Memory B cell (primary cell): ENCODE results near the gene ARL16.

Experiments
- ATAC-seq: fragments of 150-1000 bp; cut with Tn5 transposase; 2 replicates; pipeline ENCODE4 v1.10.0; 2021; ENCODE audit warnings: low read depth, mild to moderate bottlenecking, moderate library complexity
- DNase-seq, 2 donors: peaks; one replicate each; pipeline ENCODE4 v3.0.0; 2022; ENCODE audit warnings: low spot score in 2 of 2
- H3K27ac Mint-ChIP-seq: one replicate; pipeline ENCODE4 v1.8.0; 2022; ENCODE audit warnings: mild to moderate bottlenecking, moderate library complexity, mixed read lengths
- H3K27me3 Mint-ChIP-seq: one replicate; pipeline ENCODE4 v1.8.0; 2022; ENCODE audit warnings: mixed read lengths
- H3K36me3 Mint-ChIP-seq: one replicate; pipeline ENCODE4 v1.8.0; 2022; ENCODE audit warnings: mild to moderate bottlenecking, mixed read lengths
- H3K4me1 Mint-ChIP-seq: one replicate; pipeline ENCODE4 v1.8.0; 2022; ENCODE audit warnings: mixed read lengths
- H3K4me3 Mint-ChIP-seq: one replicate; pipeline ENCODE4 v1.8.0; 2022; ENCODE audit warnings: mild to moderate bottlenecking, moderate library complexity, mixed read lengths
- H3K9me3 Mint-ChIP-seq: one replicate; pipeline ENCODE4 v1.8.0; 2022; ENCODE audit warnings: mixed read lengths

The ARL16 gene

GRCh38 chr17:81694810-81695209 lies 11.2 kb upstream of the ARL16 start:
- Mint-ChIP-seq H3K4me1 (no peaks in the 10 kb centered on the region), H3K27ac (no peak overlapping the region), H3K36me3 (peaks cover 19% of the 10 kb centered on the region), H3K4me3 (no peak overlapping the region), H3K9me3 (no peaks in the 10 kb centered on the region), H3K27me3 (no peaks in the 10 kb centered on the region)
- ATAC-seq (no peak), DNase-seq (no peak)

DNA sequence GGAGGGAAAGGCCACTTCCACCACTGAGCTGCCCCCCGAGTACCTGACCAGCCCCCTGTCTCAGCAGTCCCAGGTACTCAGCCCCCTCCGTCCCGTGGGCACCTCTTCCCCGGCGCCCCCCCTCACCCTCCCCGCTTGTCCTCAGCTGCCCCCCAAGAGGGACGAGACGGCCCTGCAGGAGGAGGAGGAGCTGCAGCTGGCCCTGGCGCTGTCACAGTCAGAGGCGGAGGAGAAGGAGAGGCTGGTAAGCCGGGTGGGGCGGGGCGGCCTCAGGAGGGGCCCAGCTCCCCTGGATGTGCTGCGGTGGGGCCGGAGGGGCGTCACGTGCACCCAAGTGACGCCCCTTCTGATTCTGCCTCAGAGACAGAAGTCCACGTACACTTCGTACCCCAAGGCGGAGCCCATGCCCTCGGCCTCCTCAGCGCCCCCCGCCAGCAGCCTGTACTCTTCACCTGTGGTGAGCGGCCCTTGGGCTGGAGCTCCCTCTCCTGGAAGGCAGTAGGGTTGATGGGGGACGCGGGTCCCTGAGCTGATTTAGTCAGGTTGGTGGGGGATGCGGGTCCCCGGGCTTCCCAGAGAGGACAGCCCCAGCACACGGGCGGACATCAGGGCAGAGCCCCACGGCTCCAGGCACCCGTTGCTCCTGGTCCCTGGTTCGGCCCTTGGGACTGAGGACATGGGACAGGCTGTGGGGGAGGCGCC lies 10.1 kb upstream of the ARL16 start:
- Mint-ChIP-seq H3K27me3 (no peaks in the 10 kb centered on the region), H3K9me3 (no peaks in the 10 kb centered on the region), H3K4me3 (no peak overlapping the region), H3K27ac (no peak overlapping the region), H3K4me1 (peaks cover 4% of the 10 kb centered on the region), H3K36me3 (peaks cover 22% of the 10 kb centered on the region)
- no peak for ATAC-seq
- no peak for DNase-seq

DNA sequence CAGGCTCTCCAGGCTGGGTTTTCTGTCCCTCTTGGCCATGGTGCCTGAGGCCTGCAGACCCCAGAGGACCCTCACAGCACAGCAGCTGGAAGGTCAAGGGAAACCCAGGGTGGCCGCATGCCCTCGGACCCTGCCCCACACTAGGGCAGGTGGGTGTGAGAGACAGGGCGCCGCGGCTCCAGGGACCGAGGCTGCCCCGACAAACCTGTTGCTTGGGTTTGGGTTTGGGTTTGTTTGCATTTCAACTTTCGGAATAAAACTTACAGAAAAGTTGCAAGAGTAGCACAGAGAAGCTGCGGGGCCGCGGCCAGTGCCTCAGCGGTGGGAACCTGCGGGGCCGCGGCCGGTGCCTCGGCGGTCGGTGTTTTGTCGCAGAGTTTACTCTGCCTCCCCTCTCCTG lies 8.0 kb upstream of the ARL16 start:
- H3K4me3 Mint-ChIP-seq, result no peak overlapping the region
- no peaks in the 10 kb centered on the region for H3K27me3 Mint-ChIP-seq
- no peak overlapping the region for H3K27ac Mint-ChIP-seq
- peaks cover 8% of the 10 kb centered on the region for H3K4me1 Mint-ChIP-seq
- DNase-seq (no peak), ATAC-seq (no peak)
- H3K9me3 Mint-ChIP-seq, result no peaks in the 10 kb centered on the region
- peaks cover 20% of the 10 kb centered on the region for H3K36me3 Mint-ChIP-seq

- H3K4me1 Mint-ChIP-seq, result peaks cover 11% of the 10 kb centered on the region
- peaks cover 23% of the 10 kb centered on the region for H3K36me3 Mint-ChIP-seq
- no peak for DNase-seq
- H3K27ac Mint-ChIP-seq, result no peak overlapping the region
- H3K27me3 Mint-ChIP-seq, result no peaks in the 10 kb centered on the region
- H3K9me3 Mint-ChIP-seq, result no peaks in the 10 kb centered on the region
- no peak overlapping the region for H3K4me3 Mint-ChIP-seq
- no peak for ATAC-seq
These were observed 7.6 kb upstream of the ARL16 start for GRCh38 chr17:81691196-81691595.

GRCh38 chr17:81690549-81690948 lies 7.0 kb upstream of the ARL16 start:
- Mint-ChIP-seq H3K4me3 (no peak overlapping the region), H3K36me3 (peaks cover 23% of the 10 kb centered on the region), H3K9me3 (no peaks in the 10 kb centered on the region), H3K4me1 (peaks cover 12% of the 10 kb centered on the region), H3K27me3 (no peaks in the 10 kb centered on the region), H3K27ac (no peak overlapping the region)
- no peak for DNase-seq
- ATAC-seq, result no peak

GRCh38 chr17:81690066-81690465 lies 6.5 kb upstream of the ARL16 start:
- ATAC-seq (no peak), DNase-seq (no peak)
- Mint-ChIP-seq H3K4me1 (peaks cover 16% of the 10 kb centered on the region), H3K27ac (no peak overlapping the region), H3K27me3 (no peaks in the 10 kb centered on the region), H3K36me3 (peaks cover 23% of the 10 kb centered on the region), H3K4me3 (no peak overlapping the region), H3K9me3 (no peaks in the 10 kb centered on the region)

GRCh38 chr17:81688616-81689015 lies 5.0 kb upstream of the ARL16 start:
- Mint-ChIP-seq H3K4me1 (peaks cover 22% of the 10 kb centered on the region), H3K36me3 (peaks cover 21% of the 10 kb centered on the region), H3K27me3 (no peaks in the 10 kb centered on the region), H3K9me3 (no peaks in the 10 kb centered on the region), H3K27ac (no peak overlapping the region), H3K4me3 (no peak overlapping the region)
- ATAC-seq (no peak), DNase-seq (no peak)

DNA sequence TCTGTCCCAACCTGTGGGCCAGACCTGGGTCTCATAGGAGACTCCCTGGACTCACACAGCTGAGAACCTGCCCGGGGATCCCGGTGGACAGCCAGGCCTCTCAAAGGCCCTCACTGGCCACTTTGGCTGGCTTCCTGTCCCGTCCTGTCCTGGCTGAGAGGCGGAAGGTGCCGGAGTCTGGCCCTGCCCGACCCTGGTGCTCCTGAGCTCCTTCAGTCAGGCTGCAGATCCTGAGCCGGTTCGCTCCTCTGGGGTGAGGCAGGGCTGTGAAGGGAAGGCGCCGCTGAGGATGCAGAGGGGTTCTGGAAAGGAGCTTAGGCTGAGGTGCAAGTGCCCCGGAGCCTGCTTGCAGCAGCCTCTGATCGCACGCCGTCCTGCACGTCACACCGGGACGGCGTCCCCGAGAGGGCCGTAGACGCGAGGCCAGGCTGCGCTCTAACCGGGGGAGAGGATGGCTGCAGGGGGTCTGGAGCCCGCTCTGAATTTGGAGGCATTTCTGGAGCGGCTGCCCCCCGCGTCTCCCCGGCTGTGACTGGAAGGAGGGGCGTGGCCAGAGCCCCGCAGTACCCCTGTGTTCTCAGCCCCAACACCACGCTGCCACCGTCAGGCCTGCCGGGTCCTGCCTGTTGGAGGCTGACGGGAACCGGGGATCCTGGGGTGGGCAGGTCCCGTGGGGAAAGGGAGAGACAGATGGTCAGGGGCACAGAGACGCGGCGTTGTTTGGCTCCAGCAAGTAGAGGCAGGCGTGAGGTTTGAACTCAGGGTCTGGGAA lies 4.4 kb upstream of the ARL16 start:
- no peak for ATAC-seq
- Mint-ChIP-seq H3K4me3 (no peak overlapping the region), H3K36me3 (peaks cover 21% of the 10 kb centered on the region), H3K4me1 (peaks cover 22% of the 10 kb centered on the region), H3K27me3 (no peaks in the 10 kb centered on the region), H3K9me3 (no peaks in the 10 kb centered on the region), H3K27ac (no peak overlapping the region)
- DNase-seq, result no peak

GRCh38 chr17:81686614-81687013 lies 3.0 kb upstream of the ARL16 start:
- Mint-ChIP-seq H3K27ac (no peak overlapping the region), H3K27me3 (no peaks in the 10 kb centered on the region), H3K36me3 (peaks cover 21% of the 10 kb centered on the region), H3K4me3 (no peak overlapping the region), H3K9me3 (no peaks in the 10 kb centered on the region), H3K4me1 (peaks cover 27% of the 10 kb centered on the region)
- DNase-seq, result no peak
- no peak for ATAC-seq

DNA sequence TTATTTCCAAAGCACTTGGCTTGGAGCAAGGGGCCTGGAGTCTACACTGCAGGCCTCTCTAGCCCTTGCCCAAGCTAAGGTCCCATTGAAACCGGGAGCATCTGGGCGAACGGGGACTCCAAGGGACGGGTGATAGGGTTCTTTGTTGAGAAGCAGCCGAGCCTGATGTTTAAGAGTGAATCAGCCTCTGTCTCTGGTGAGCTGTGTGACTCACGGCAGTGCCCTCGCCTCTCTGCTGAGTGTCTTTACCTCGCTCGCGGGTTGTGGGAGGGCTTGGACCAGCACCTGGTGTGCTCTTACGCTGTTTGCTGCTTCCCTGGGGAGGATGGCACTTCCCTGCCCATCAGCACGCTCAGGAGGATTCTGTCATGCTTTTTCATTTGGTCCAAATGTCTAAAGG lies 1.5 kb upstream of the ARL16 start:
- ATAC-seq (no peak), DNase-seq (no peak)
- Mint-ChIP-seq H3K4me1 (peaks cover 27% of the 10 kb centered on the region), H3K36me3 (peaks cover 18% of the 10 kb centered on the region), H3K4me3 (peak overlapping the region; percentile 80), H3K27me3 (no peaks in the 10 kb centered on the region), H3K27ac (no peak overlapping the region), H3K9me3 (no peaks in the 10 kb centered on the region)

DNA sequence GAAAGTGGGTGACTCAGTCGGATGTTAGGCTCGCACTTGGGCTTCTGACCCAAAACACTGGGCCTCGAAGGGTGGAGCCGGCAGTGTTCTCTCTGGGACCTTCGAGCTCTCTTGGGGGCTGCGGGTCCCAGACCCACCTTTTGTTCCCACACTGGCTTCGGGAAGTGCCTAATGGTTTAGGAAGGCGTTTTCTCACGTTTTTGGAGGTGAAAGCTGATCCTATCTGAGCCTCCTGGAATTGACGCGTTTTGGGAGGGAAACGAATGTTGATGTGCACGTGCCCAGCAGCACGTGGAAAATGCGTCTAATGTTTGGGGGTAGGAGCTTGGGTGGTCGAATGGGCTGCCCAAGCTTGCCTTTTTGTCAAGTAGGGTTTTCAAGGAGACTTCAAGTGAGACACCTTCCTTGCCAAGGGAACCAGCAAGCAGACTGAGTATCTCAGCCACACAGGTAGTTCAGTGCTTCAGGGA lies 880 bp upstream of the ARL16 start:
- ATAC-seq, result no peak
- no peak for DNase-seq
- Mint-ChIP-seq H3K36me3 (peaks cover 14% of the 10 kb centered on the region), H3K4me3 (peak overlapping the region; percentile 80), H3K9me3 (no peaks in the 10 kb centered on the region), H3K4me1 (peaks cover 26% of the 10 kb centered on the region), H3K27ac (peak overlapping the region; percentile 68), H3K27me3 (no peaks in the 10 kb centered on the region)

DNA sequence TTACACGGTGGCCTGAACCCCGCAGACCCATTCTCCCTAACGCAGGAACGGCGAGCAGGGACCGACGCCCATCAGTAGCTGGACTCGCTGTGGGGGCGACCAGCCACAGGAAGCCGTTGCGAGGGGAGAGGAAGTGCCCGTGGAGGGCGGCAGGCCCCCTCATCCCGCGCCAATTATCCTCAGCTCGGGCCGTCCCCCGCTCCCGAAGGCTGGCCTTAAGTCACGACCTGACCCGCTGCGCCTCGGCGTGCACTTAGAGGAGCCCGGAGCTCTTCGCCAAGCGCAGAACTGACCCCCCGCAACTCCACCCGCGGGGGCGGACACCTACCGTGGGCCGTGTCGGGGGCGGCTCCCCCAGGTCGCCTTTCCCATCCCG lies 401 bp downstream of the ARL16 start:
- peak; percentile 13 for ATAC-seq

DNA sequence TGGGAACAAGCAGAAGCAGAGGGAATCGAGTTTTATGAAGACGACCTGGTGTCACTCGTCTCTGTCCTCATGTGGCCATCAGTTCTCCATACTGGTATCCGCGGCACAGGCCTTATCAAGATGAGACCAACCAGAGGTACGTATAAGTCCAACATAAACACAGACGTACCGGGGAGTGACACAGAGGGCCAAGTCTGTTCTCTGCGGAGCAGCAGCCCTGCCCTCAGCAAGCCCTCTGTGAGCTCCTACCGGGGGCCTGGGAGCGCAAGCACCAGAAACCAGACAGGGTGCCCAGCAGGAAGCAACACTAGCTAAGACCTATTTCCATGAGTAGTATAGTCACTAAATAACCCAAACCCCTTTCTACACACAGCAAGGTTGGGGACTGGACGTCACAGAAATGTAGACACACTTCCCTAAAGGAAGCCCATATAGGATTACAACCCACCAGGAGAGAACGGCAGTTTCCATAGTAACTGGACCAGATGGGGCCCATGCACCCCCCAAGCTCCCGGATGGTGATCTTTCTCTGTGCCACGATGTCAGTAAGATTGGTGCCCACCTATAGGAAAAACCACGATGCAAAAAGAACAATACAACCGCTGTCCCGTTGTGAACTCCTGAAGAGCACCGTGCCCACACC lies 911 bp downstream of the ARL16 start:
- Mint-ChIP-seq H3K27ac (peak overlapping the region; percentile 56), H3K27me3 (no peaks in the 10 kb centered on the region), H3K4me1 (peaks cover 22% of the 10 kb centered on the region), H3K36me3 (peaks cover 12% of the 10 kb centered on the region), H3K9me3 (no peaks in the 10 kb centered on the region), H3K4me3 (peak overlapping the region; percentile 94)
- no peak for ATAC-seq
- no peak for DNase-seq

More for the DNA sequence above, 401 bp downstream of the ARL16 start:
- Mint-ChIP-seq H3K4me1 (peaks cover 22% of the 10 kb centered on the region), H3K27me3 (no peaks in the 10 kb centered on the region), H3K4me3 (peak overlapping the region; percentile 94), H3K27ac (peak overlapping the region; percentile 56), H3K9me3 (no peaks in the 10 kb centered on the region), H3K36me3 (peaks cover 12% of the 10 kb centered on the region)
- DNase-seq, result no peak

DNA sequence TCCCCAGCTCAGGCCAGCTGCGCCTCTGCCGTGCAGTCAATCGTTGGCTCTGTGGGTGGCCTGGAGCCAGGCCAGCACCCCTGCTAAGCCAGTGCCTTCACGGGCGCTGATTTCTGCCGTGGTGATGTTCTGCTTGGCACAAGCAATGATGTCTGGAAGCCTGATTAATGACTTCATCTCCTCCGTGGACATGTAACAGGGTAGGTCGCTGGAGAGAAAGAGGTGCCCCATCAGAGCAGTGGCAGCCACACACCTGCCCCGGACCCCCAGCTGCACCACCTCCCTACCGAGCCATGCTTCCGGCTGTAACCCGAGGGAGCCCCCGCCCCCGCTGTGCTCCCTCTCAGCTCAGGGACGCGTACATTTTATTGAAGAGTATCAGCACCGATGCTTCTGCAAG lies 1.9 kb downstream of the ARL16 start:
- no peaks in the 10 kb centered on the region for H3K27me3 Mint-ChIP-seq

More for the DNA sequence above, 1.9 kb downstream of the ARL16 start:
- Mint-ChIP-seq H3K9me3 (no peaks in the 10 kb centered on the region), H3K27ac (no peak overlapping the region), H3K4me3 (peak overlapping the region; percentile 27), H3K36me3 (peaks cover 3% of the 10 kb centered on the region), H3K4me1 (peaks cover 19% of the 10 kb centered on the region)
- DNase-seq (no peak), ATAC-seq (no peak)
